Stimulated activated effector memory CD8-positive, alpha-beta T cell treated with anti-CD3 and anti-CD28 coated beads, Interleukin-12 subunit alpha, Interleukin-12 subunit beta, amount 100 ng/mL, for 72 hours (primary cell): ENCODE data around the gene SH3RF1.
A peak's percentile ranks its signal among the peaks of the same experiment; 100 is the strongest.

Experiments
- ATAC-seq: fragments of 150-1000 bp; cut with Tn5 transposase; 2 replicates; pipeline ENCODE4 v1.10.0; 2021
- DNase-seq, 2 donors: peaks; one replicate each; pipeline ENCODE4 v3.0.0; 2021 to 2022; ENCODE audit warnings: low spot score in 2 of 2
- H3K27ac Mint-ChIP-seq: one replicate; pipeline ENCODE4 v1.8.0; 2022; ENCODE audit warnings: mild to moderate bottlenecking, mixed read lengths
- H3K36me3 Mint-ChIP-seq: one replicate; pipeline ENCODE4 v1.8.0; 2022; ENCODE audit warnings: mild to moderate bottlenecking, mixed read lengths
- H3K4me1 Mint-ChIP-seq: one replicate; pipeline ENCODE4 v1.8.0; 2022; ENCODE audit warnings: mixed read lengths
- H3K4me3 Mint-ChIP-seq: one replicate; pipeline ENCODE4 v1.8.0; 2022; ENCODE audit warnings: mild to moderate bottlenecking, mixed read lengths
- H3K9me3 Mint-ChIP-seq: one replicate; pipeline ENCODE4 v1.8.0; 2022; ENCODE audit warnings: mixed read lengths

The SH3RF1 gene

DNA sequence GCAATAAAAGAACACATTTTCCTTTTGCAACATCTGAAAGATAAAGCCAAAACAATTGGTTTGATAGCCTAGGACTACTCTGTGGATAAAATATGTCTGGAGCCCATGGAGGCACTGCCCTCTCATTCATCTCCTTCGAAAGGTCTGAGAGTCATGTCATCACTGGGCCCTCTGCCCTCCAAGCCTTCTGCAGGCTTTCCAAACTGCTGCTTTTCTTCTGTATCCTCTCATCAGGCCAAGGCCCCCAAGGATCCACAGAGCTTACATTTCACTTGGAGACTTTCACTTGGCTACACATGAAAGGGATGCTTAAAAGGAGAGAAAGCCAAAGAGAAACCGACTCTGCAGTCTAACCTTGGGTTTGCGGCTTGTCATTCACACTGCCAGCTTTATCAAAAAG lies 109.9 kb downstream of the SH3RF1 start:
- H3K9me3 Mint-ChIP-seq, result no peaks in the 10 kb centered on the region
- no peak for ATAC-seq
- no peaks in the 10 kb centered on the region for H3K4me1 Mint-ChIP-seq
- no peaks in the 10 kb centered on the region for H3K36me3 Mint-ChIP-seq
- no peak overlapping the region for H3K4me3 Mint-ChIP-seq
- H3K27ac Mint-ChIP-seq, result no peak overlapping the region
- DNase-seq, result no peak

DNA sequence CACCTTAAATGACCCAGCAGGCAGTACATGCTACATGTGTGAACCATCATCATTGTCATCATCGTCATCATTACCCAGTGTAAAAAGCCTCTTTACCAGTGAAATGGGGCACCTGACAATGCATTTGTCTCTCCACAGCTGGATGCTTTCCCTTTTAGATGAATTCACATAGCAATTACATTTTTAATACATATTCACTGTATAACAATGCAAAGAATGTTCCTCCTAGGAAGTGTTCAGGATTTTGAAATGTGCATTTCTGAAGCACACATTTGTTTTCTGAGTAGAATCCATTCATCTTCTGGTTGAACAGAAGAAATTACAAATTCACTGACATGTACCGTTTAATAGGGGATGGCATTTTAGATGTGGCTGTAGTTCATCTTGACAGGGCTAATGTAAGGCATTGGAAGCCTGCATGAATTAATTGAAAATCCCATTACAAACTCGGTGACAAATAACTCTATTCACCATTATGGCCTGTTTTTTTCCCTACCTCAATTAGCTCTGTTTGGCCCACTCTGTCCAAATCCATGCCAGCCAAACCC lies 111.1 kb downstream of the SH3RF1 start:
- Mint-ChIP-seq H3K4me1 (no peaks in the 10 kb centered on the region), H3K9me3 (no peaks in the 10 kb centered on the region), H3K36me3 (no peaks in the 10 kb centered on the region), H3K4me3 (no peak overlapping the region), H3K27ac (no peak overlapping the region)
- no peak for DNase-seq
- no peak for ATAC-seq

DNA sequence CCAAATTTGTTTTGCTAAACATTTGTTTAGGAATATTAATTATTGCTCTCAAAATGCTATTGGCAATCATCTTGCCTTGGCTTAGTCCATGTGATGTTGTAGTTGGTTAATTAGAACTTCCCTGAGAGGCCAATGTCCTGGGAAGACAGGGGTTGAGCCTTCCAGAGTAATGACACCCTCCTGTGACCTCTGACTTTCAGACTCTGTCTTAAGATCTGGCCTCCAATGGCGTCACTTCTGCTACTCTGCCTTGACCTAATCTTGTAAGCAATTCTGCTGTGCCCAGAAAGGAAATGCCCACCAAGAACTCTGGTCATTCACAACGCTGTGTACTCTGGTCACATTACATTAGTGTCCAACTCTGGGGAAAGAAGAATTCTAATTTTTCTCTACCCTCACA lies 111.9 kb downstream of the SH3RF1 start:
- no peaks in the 10 kb centered on the region for H3K36me3 Mint-ChIP-seq
- H3K4me1 Mint-ChIP-seq, result no peaks in the 10 kb centered on the region

DNA sequence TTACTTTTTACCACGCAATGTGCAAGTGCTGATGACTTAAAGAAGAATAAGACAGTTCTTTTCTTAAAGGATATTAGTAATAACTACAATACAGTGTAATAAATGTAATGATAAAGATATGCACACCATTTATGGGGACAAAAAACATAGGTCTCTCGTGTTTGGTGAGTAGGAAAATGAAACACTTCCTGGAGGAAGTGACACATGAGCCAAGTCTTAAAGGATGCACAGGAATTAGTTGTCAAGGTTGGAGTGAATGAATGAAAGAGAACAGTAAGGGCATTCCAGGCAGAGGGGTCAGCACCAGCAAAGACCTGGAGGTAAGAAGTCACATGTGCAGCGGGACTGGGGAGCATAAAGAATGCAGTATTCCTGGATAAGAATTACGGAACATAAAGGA lies 112.7 kb downstream of the SH3RF1 start:
- DNase-seq (no peak), ATAC-seq (no peak)
- no peak overlapping the region for H3K27ac Mint-ChIP-seq
- no peaks in the 10 kb centered on the region for H3K36me3 Mint-ChIP-seq
- no peak overlapping the region for H3K4me3 Mint-ChIP-seq
- H3K4me1 Mint-ChIP-seq, result no peaks in the 10 kb centered on the region
- no peaks in the 10 kb centered on the region for H3K9me3 Mint-ChIP-seq

More for the DNA sequence above, 111.9 kb downstream of the SH3RF1 start:
- ATAC-seq (no peak), DNase-seq (no peak)
- Mint-ChIP-seq H3K4me3 (no peak overlapping the region), H3K27ac (no peak overlapping the region), H3K9me3 (no peaks in the 10 kb centered on the region)

DNA sequence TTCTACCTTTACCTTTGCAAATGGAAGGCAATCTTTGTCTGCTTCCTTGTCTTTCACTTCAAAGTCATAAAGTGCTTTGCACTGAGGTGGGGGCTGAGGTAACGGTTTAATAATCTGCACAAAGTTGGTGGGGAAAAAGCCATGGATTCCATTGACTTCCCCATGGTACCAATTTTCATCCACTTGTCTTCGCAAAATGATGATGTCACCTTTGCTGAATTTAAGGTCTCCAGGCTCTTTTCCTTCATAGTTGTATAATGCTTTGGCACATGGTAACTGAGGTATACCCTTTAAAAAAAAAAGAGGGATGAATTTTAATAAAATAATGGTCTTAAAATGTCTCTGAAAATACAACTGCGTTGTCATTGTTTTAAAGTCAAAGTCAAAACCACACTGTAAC lies 114.4 kb downstream of the SH3RF1 start:
- Mint-ChIP-seq H3K27ac (no peak overlapping the region), H3K36me3 (no peaks in the 10 kb centered on the region)

DNA sequence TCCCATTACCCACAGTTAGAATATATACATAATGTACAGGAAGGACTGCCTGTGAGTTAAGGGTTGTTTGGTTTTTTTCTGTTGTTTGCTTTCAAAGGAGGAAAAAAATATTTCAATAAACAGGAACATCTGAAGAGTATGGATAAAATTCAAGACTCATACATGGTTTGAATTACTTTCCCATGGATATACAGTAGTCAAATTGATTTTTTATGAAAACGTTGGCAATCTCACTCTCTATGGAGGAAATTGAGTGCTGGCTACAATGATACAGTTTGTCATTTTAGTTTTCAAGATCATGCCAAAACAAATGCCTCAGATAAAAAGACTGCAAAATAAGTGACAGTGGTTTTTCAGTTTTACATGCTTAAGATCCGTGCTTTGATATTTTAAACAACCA lies 116.6 kb downstream of the SH3RF1 start:
- no peak overlapping the region for H3K4me3 Mint-ChIP-seq
- DNase-seq (no peak), ATAC-seq (no peak)
- H3K36me3 Mint-ChIP-seq, result no peaks in the 10 kb centered on the region
- H3K4me1 Mint-ChIP-seq, result no peaks in the 10 kb centered on the region
- H3K9me3 Mint-ChIP-seq, result no peaks in the 10 kb centered on the region
- no peak overlapping the region for H3K27ac Mint-ChIP-seq

More for the DNA sequence above, 114.4 kb downstream of the SH3RF1 start:
- H3K4me1 Mint-ChIP-seq, result no peaks in the 10 kb centered on the region
- ATAC-seq (no peak), DNase-seq (no peak)
- H3K9me3 Mint-ChIP-seq, result no peaks in the 10 kb centered on the region
- no peak overlapping the region for H3K4me3 Mint-ChIP-seq

DNA sequence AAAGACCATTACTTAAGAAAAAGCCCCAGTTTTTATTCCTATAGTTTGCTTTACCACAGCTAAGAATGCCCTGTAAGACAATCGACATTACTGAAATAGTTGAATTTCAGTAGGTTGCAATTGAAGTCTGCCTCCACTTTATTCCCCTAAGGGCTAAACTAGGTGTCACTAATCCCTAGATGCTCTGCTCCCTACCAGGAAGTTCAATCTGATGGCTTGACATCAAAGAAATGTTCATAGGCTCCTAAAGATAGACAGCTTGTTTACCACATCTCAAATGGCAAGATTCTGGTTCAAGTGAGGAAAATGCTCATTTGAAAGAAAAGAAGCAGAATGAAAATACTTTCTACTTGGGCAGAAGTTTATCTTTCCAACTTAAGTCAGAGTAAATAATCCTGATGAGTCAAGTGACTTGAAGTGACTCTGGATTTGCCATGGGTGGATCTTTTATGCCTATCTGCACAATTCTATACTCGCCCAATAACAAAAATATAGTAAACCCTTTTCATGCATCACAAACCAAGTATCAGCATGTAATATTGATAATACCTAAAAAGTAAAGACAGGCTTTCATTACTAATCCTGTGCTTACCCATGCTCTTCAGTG lies 117.2 kb downstream of the SH3RF1 start:
- H3K4me3 Mint-ChIP-seq, result no peak overlapping the region
- no peak for DNase-seq
- no peaks in the 10 kb centered on the region for H3K36me3 Mint-ChIP-seq
- no peak for ATAC-seq
- H3K9me3 Mint-ChIP-seq, result no peaks in the 10 kb centered on the region
- no peaks in the 10 kb centered on the region for H3K4me1 Mint-ChIP-seq
- H3K27ac Mint-ChIP-seq, result no peak overlapping the region

DNA sequence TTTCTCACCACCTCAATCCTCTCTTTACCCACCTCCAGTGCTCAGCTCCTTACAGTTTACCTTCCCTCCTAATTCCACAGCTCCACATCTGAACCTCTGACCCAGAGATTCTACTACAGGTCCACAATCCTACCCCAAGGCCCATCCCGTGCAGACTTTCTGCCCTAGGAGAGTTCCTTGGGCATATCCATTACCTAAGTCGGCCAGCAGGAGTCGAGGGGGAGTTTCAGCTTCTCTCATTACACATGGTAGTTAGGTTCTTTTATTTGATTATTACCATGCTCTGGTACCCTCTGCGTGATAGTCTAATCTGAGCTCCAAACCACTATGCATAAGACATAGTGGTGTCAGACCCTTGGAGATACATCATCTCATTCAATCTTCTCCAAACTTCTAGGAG lies 117.9 kb downstream of the SH3RF1 start:
- no peaks in the 10 kb centered on the region for H3K4me1 Mint-ChIP-seq
- no peak overlapping the region for H3K4me3 Mint-ChIP-seq
- H3K36me3 Mint-ChIP-seq, result no peaks in the 10 kb centered on the region
- peak; percentile 31 for ATAC-seq
- DNase-seq, result no peak
- no peak overlapping the region for H3K27ac Mint-ChIP-seq
- H3K9me3 Mint-ChIP-seq, result no peaks in the 10 kb centered on the region

DNA sequence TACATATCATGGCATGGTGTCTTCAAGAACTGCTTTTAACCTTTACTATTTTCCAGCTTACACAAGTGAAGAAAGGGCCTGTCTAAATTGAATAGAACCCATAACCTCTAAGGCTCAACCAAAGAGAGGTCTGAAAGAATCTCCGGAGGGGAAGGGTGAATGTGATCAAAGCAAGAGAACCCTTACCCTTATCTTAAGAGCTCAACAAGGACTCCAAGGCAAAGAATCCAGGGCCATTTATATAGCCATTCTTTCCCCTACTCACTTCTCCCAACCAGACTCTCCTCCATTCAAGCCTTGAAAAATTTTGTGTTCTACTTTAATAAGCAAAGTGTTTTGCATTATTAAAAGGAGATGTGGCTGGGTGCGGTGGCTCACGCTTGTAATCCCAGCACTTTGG lies 118.7 kb downstream of the SH3RF1 start:
- Mint-ChIP-seq H3K36me3 (no peaks in the 10 kb centered on the region), H3K4me1 (no peaks in the 10 kb centered on the region), H3K9me3 (no peaks in the 10 kb centered on the region), H3K27ac (no peak overlapping the region), H3K4me3 (no peak overlapping the region)
- DNase-seq, result no peak
- no peak for ATAC-seq

DNA sequence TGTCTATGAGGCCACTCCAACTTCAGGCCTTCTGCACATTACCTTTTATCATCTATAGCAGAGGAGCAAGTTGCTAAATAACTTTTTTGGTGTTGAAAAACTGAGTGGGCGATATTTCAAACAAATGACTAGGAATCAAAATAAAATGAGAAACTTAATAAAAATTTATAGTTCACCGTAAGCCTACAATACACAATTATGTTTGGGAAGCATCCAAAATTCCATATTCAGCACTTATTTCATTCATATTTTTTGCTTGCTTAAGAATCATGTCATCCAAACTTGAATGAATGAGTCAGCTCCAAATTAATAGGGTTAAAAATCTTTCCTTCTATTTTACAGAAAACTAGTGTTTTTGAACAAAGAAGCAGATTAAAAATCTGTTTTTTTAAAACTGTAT lies 119.1 kb downstream of the SH3RF1 start:
- no peak overlapping the region for H3K4me3 Mint-ChIP-seq

DNA sequence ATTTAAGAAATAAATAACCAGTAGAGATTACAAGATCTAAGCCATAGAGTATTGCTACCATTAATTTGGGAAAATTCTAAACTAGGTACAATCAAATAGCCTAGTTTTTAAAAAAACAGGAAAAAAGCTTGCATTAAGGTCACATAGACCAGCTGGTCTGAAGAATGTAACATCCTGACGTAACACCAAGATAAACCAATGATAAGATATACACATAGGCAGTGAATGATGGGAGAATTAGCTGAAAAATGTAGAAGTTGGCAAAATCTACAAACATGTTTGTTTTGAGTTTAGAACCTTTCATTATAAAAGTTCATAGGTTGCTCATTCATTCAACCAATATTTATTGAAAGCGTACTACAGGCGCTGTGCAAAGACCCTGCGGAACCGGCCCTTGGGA lies 120.0 kb downstream of the SH3RF1 start:
- H3K9me3 Mint-ChIP-seq, result no peaks in the 10 kb centered on the region
- no peak overlapping the region for H3K27ac Mint-ChIP-seq
- no peaks in the 10 kb centered on the region for H3K4me1 Mint-ChIP-seq
- ATAC-seq (no peak), DNase-seq (no peak)
- no peak overlapping the region for H3K4me3 Mint-ChIP-seq
- H3K36me3 Mint-ChIP-seq, result no peaks in the 10 kb centered on the region

More for the DNA sequence above, 119.1 kb downstream of the SH3RF1 start:
- DNase-seq, result no peak
- ATAC-seq, result no peak
- no peaks in the 10 kb centered on the region for H3K4me1 Mint-ChIP-seq
- no peak overlapping the region for H3K27ac Mint-ChIP-seq
- no peaks in the 10 kb centered on the region for H3K36me3 Mint-ChIP-seq
- H3K9me3 Mint-ChIP-seq, result no peaks in the 10 kb centered on the region

DNA sequence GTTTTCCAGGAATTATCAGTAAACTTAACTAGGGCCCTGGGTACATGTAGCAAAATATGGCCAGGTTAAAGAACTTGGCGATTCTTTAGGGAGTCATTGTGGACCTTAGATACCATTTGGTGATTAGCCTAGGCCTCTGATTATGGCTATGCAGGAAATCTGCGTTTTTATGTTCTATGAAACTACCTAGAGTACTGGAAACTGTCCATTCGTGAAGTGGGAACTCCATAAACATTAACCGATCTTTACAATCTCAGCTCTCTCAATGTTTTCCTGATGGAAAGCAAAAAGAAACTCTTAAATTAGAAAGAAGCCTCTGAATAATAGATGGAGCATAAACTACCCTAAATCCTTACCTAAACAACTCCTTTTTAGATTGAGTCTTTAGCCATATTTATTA lies 121.9 kb downstream of the SH3RF1 start:
- no peaks in the 10 kb centered on the region for H3K4me1 Mint-ChIP-seq
- H3K4me3 Mint-ChIP-seq, result no peak overlapping the region
- no peaks in the 10 kb centered on the region for H3K36me3 Mint-ChIP-seq
- H3K27ac Mint-ChIP-seq, result no peak overlapping the region
- H3K9me3 Mint-ChIP-seq, result no peaks in the 10 kb centered on the region
- DNase-seq, result no peak
- no peak for ATAC-seq

DNA sequence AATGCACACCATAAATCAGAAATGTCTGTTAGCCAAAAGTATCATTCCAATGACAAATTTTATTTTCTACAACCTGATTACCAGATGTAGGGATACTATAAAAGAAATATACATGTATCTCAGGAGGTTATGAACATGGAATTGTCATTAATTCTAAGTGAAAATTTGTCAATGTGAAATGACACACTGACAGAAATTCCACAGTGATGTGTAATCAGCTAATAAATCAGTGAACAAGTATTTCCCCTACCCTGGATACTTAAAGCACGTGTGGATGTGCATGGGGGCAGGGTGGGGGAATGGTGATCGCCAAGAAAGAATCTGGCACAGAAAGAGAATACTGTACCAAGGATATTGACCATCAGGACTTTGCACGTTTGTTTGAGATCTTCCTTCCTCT lies 123.6 kb downstream of the SH3RF1 start:
- no peak for DNase-seq
- Mint-ChIP-seq H3K27ac (no peak overlapping the region), H3K9me3 (no peaks in the 10 kb centered on the region), H3K36me3 (no peaks in the 10 kb centered on the region), H3K4me1 (no peaks in the 10 kb centered on the region), H3K4me3 (no peak overlapping the region)
- ATAC-seq, result no peak

DNA sequence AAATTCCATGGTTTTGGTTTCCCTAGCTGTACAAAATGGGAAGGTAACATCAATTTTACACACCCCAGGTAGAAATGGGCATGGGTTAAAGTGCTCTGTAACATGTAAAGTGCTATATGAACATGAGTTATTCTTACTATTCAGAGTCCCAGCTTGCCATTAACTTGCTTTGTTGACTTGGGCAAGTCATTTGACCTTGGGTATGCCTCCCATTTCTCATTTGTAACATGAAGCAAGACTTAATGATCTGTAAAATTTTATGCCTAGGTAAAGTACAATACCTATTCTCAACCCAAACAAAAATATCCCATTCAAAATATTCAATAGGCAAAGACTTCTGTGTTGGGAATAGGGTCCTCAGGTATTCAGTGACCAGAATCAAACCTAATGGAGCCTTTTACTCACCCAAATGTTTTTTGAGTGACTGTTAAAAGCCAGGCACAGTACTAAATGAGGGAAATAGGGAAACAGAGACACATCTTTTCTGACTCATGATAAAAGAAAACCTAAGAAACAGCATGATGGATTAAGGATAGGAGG lies 126.6 kb downstream of the SH3RF1 start:
- no peak overlapping the region for H3K27ac Mint-ChIP-seq
- ATAC-seq (no peak), DNase-seq (no peak)
- no peak overlapping the region for H3K4me3 Mint-ChIP-seq
- H3K36me3 Mint-ChIP-seq, result no peaks in the 10 kb centered on the region
- H3K4me1 Mint-ChIP-seq, result no peaks in the 10 kb centered on the region
- no peaks in the 10 kb centered on the region for H3K9me3 Mint-ChIP-seq

DNA sequence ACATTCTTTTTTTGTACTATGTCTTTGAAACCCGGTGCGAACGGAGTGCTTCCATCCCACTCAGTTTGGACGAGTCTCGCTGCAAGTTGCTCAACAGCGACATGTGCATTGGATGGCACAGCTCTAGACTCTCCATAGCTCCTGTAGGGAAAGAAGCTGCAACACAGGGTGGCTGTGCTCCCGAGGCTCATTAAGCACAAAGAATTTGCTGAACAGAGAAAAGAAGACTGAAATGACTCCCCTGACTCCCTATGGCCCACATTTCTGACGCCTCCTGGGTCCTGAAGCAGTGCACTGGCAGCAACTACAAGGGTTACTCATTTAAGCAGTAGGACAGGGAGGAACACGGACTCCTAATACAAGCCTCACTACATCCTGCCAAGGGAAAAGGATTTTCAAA lies 127.4 kb downstream of the SH3RF1 start:
- DNase-seq, result no peak

DNA sequence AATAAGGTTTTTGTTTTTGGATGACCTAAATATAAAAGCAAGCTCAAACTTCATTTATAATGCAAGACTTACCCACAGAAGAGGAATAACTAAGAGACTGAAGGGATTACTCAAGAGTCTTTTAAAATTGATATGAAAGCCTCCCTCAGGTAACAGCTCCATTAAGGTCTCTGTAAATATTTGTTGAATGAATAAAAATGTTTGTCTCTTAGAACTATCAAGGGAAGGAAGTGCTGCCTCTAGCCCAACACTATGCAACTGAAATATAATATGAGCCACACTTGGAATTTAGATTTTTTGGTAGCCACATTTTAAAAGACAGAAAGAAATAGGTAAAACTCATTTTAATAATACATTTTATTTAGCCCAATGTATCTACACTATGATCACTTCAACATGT lies 127.8 kb downstream of the SH3RF1 start:
- Mint-ChIP-seq H3K4me1 (no peaks in the 10 kb centered on the region), H3K36me3 (no peaks in the 10 kb centered on the region), H3K9me3 (no peaks in the 10 kb centered on the region), H3K4me3 (no peak overlapping the region), H3K27ac (no peak overlapping the region)
- ATAC-seq (no peak), DNase-seq (no peak)

More for the DNA sequence above, 127.4 kb downstream of the SH3RF1 start:
- Mint-ChIP-seq H3K9me3 (no peaks in the 10 kb centered on the region), H3K4me3 (no peak overlapping the region), H3K27ac (no peak overlapping the region), H3K4me1 (no peaks in the 10 kb centered on the region), H3K36me3 (no peaks in the 10 kb centered on the region)
- no peak for ATAC-seq
